Measurements from ENCODE around the gene CERS2.

DNA sequence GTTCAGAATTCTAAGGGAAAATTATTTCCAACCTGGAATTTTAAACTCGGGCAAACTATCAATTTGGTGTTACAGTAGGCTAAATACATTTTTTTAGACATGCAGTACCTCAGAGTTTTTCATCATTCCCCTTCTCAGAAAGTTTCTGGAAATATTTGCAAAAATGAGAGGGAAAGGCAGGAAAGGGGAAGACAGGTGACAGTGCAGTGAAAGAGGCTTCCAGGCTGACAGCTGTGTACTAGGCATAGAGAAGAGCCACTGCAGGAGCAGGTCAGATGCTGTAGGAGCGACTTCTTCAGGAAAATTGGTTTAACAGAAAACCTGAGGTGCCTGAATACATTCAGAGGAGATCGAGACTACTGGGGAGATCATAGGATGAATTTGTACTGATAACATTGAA, 19.9 kb downstream of the CERS2 start:
- TF ChIP-seq, protein P1, sequence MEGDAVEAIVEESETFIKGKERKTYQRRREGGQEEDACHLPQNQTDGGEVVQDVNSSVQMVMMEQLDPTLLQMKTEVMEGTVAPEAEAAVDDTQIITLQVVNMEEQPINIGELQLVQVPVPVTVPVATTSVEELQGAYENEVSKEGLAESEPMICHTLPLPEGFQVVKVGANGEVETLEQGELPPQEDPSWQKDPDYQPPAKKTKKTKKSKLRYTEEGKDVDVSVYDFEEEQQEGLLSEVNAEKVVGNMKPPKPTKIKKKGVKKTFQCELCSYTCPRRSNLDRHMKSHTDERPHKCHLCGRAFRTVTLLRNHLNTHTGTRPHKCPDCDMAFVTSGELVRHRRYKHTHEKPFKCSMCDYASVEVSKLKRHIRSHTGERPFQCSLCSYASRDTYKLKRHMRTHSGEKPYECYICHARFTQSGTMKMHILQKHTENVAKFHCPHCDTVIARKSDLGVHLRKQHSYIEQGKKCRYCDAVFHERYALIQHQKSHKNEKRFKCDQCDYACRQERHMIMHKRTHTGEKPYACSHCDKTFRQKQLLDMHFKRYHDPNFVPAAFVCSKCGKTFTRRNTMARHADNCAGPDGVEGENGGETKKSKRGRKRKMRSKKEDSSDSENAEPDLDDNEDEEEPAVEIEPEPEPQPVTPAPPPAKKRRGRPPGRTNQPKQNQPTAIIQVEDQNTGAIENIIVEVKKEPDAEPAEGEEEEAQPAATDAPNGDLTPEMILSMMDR (IDR thresholded peaks at IDR 0.05; ENCODE audit: low read length): no peak
- TF ChIP-seq EZH2 (IDR thresholded peaks at IDR 0.05; ENCODE audit: borderline replicate concordance, low read length): no peak

Measured in OCI-LY1 (cell line).